HG02981 (cell line): ENCODE results near the gene SYP.
"Not testable (repeated sequence)": the region's sequence is repeated elsewhere in the genome, so short reads cannot be mapped to it uniquely, and the experiment has no call there.

Experiments used
- ATAC-seq: cut with Tn5 transposase; IDR thresholded peaks from one replicate; pipeline ENCODE4 v1.9.1; 2021; ENCODE audit warnings: mild to moderate bottlenecking, moderate library complexity; ENCODE audit not compliant: unreplicated experiment

The SYP gene

DNA sequence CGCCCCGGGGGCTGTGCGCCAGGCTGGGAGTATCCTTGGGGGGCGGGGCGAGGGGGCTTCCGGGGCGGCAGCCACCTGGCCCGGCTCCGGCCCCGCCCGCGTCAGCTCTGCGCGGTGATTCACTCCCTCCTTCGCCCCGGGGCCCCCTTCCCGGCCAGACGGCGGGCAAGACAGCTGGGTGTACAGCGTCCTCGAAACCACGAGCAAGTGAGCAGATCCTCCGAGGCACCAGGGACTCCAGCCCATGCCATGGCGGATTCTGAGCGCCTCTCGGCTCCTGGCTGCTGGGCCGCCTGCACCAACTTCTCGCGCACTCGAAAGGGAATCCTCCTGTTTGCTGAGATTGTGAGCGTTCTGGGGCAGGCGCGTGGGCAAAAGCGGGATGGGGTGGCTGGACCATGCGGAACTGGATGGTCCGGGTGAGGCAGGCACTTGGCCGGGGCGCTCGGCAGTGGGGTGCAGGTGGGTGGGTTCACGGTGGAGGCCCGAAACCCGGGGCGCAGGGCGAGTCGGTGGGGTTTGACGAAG is 28.2 kb downstream of the SYP start, which contains the start of gene PLP2:
TSS of gene PLP2 (plus strand) at position 147 of the 528 bp plus-strand sequence. CDS start at position 250, 103 bp downstream.
- ATAC-seq = peak; percentile 32

DNA sequence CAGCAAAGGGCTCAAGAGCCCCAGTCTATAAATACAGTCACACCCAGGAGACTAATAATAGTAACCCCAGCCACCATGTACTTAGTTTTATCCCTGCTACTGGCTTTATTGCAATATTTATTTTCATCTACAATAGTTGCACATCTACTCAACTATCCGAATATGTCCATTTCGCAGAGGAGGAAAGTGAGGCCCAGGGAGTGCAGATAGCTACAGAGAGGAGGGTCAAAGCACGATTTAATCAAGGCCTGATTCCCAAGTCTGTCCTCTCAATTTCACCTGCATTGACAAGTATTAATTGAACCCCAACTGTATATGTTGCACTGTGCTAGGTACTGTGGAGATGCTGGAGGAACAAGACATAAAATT is 32.3 kb downstream of the SYP start:
- no peak for ATAC-seq

DNA sequence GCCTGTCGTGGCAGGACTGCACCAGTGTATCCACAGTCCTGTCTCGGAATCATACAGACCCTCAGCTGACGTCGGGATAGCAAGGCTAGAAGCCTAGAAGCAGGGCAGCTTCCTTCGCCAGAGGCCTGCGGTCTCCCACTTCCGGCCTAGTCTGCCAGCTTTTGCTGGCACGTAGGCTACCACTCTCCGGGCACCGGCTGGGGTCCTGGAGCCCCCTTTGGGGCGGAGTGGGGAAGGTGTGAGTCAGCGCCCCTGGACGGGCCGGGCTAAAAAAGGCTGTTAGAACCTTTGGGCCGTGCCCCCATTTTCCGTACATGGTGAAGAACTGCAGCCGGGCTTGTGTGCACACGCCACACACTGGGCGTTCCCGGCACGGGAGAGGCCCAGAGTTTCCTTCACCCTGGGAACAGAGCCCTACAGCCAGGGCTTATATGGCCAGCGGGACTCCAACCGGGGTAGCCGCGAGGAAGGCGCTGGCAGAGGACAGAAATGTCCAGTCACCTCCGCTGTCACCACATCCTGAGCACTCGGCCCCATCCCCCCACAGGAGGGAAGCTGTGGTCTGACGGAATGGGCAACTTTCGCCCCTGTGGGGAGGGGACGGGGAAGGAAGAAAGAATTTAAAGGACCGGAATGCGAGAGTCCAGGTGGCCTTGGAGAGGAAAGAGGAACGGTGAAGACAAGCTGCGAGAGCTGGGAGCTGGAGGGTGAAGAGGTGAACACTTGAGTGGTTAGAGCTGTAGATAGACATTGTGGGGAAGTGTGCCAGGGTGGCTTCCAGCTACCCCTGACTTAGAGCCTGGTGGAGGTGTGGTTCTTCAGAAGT is 32.9 kb downstream of the SYP start:
- no peak for ATAC-seq

GRCh38 chrX:49165901-49166881 is 33.8 kb downstream of the SYP start:
- peak; percentile 35 for ATAC-seq

- ATAC-seq = no peak
Observed at GRCh38 chrX:49164589-49165360, 35.2 kb downstream of the SYP start.

DNA sequence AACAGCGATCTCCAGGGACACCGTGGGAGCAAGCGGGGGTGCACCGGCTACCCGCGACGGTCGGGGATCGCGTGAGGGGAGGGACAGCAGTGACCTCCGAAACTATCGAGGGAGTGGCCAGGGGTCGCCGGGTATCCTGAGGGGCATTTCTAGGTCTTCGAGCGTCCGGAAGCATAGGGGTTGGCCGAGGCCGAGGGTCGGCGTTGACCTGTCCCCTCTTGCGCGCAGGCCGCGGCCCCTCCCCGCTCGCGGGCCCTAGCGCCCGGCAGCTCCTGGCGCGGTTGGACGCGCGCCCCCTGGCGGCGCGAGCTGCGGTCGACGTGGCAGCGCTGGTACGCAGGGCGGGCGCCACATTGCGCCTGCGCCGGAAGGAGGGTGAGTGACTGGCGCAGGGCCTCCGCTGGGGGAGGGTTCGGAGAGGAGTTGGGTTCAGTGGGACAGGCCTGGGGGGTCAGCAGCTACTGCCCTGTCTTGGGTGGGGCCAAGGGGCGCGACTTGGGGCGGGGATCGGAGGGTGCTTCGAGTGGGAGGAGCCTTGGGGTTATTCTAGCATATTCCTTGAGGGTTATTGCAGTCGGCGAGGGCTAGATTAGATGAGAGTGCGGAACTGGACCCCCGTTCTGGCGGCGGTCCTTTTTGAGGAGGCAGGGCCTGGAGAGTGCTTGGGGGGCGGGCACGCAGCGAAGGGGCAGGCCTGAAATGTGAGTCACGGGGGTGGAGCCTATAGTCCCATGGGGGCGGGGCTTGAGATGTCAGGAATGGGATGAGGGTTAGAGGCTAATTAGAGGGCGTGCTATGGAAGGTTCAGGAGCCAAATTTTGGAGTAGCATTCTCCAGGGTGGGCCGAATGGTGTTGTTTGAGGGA is 36.2 kb downstream of the SYP start:
- ATAC-seq = peak; percentile 45

DNA sequence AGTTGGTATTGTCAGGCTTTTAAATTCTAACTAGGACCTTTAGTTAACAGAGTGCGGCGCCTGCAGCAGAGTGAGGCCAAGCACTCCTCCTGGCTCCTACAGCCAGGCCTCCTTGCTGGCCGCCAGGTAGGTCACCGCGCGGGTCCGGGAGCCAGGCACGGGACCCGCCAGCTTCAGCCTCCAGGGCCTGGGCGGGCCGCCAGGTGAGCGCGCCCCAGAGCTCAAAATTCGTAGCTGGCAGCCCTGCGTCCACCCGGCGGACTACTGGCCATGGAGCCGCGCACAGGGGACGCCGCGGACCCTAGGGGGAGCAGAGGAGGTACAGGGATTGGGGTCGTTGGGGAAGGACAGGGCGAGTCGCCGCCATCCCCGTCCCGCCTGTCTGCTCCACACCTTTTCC is 37.4 kb downstream of the SYP start, which contains the start of gene MAGIX:
TSS of gene MAGIX (plus strand) at position 139 of the 400 bp plus-strand sequence. CDS start at position 271, 132 bp downstream.
- ATAC-seq = no peak

DNA sequence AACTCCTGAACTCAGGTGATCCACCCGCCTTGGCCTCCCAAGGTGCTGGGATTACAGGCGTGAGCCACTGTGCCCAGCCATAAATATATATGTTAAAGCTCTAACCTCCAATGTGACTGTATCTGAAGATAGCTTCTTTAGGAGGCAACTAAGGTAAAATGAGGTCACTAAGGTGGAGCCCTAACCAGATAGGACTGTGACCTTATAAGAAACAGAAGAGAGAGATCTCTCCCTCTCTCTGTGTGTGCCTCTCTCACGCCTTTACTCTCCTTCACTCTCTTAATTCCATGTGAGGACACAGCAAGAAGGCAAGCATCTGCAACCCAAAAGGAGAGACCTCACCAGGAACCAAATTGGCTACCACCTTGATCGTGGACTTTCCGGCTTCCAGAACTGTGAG is 38.4 kb downstream of the SYP start:
- no peak for ATAC-seq

DNA sequence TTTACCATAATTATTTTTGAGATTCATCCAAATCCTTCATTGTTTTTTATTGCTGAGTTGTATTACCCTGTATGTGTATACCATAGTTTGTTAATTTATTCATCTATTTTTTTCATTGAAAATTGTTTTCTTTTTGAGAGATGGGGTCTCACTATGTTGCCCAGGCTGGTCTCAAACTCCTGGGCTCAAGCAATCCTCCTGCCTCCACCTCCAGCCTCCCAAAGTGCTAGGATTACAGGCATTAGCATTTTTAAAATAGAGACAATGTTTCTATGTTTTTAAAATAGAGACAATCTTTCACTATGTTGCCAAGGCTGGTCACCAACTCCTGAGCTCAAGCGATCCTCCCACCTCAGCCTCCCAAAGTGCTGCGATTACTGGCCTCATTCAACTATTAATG is 39.1 kb downstream of the SYP start:
- ATAC-seq = no peak

DNA sequence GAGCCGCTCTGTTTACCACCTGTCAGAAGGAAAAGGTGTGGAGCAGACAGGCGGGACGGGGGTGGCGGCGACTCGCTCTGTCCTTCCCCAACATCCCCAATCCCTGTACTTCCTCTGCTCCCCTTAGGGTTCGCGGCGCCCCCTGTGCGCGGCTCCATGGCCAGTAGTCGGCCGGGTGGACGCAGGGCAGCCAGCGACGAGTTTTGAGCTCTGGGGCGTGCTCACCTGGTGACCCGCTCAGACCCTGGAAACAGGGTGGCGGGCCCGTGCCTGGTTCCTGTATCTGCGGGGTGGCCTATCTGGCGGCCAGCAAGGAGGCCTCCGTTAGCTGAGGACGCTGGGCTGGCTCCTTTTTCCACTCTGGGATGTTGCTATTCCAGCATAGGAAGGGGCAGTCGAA is 42.8 kb downstream of the SYP start:
- no peak for ATAC-seq

DNA sequence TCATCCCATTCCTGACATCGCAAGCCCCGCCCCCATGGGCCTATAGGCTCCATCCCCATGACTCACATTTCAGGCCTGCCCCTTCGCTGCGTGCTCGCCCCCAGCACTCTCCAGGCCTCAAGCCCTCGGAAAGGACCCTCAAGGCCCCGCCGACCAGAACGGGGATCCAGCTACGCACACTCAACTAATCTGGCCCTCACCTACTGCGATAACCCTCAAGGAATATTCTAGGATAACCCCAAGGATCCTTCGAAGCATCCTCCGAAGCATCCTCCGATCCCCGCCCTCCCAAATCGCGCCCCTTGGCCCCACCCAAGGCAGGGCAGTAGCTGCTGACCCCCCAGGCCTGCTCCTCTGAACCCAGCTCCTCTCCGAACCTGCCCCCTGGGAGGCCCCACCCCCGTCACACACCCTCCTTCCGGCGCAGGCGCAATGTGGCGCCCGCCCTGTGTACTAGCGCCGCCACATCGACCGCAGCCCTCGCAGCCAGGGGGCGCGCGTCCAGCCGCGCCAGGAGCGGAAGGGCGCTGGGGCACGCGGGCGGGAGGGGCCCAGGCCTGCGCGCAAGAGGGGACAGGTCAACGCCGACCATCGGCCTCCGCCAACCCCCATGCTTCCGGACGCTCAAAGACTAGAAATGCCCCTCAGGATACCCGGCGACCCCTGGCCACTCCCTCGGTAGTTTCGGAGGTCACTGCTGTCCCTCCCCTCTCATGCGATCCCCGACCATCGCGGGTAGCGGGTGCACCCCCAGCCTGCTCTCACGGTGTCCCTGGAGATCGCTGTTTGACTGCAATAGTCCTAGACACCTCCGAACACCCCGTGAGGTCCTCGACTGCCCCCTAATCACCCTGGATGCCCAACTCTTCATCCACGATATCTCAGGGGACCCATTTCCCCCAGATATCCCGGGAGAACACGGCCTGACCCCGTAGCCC is 43.8 kb downstream of the SYP start:
- peak; percentile 85 for ATAC-seq

DNA sequence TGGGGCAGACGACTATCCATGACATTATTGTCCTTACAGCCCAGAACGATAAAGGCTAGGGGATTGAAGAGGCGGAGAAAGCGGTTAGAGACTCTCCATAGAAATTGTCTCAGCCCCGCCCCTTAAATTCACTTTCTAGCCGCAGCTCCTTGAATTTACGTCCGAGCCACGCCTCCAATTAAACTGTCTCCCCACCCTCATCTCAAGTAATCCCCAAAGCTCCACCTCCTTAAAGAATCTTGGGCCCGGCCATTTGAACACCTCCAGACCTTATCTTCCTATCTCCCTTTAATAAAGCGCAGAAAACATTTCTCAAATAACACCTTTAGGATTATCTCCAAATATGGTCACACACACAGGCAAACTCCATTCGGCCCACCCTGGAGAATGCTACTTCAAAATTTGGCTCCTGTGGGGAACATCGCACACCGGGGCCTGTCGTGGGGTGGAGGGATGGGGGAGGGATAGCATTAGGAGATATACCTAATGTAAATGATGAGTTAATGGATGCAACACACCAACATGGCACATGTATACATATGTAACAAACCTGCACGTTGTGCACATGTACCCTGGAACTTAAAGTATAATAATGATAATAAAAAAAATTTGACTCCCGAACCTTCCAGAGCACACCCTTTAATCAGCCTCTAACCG is 44.6 kb downstream of the SYP start:
- no peak for ATAC-seq

DNA sequence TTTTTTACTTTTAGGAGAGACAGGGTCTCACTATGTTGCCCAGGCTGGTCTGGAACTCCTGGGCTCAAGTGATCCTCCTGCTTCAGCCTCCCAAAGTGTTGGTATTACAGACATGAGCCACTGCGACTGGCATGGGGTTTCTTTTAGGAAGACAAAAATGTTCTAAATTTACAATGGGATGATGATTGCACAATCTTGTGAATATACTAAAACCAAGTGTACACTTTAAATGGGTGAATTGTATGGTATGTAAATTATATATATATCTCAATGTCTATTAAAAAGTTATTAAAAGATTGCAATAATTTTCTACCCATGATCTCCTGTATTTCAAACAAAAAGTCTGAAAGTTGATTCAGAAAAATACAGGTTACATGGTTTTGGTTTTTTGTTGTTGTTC is 46.5 kb downstream of the SYP start:
- ATAC-seq = no peak

GRCh38 chrX:49149291-49149690 is 50.7 kb downstream of the SYP start:
- not testable (repeated sequence) for ATAC-seq

DNA sequence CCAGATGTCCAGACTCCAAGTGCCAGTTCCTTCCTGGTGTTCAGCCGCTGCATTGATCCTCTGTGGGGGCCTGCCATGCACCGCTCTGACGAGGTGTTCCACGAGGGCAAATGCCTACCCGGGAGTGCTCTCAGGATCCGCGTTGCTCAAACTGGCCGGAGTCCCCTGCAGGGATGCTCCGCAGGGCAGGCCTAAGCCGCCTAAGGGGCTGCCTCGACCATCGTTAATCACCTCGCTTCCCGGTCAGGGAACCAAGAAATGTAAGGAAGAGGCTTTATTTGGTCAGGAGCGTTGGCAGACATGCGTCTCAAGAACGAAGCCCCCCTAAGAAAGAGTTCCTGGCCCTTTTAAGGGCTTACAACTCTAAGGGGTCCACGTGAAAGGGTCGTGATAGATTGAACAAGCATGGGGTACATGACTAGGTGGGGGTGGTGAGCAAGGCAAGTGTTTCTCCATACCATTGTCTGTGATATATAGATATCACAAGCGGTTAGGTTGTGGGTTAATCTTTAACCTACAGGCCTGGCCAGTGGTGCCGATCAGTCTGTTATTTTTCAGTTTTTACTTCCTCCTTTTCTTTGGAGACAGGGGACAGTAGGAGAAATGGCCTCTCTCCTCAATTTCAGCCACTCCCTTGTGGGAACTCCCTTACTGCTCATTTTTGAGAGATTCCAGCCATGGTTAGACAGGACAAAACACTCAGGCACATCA is 51.4 kb downstream of the SYP start:
- ATAC-seq = not testable (repeated sequence)

GRCh38 chrX:49147936-49148335 is 52.1 kb downstream of the SYP start:
- ATAC-seq = no peak

GRCh38 chrX:49147282-49147681 is 52.7 kb downstream of the SYP start:
- ATAC-seq = no peak
